Skeletal muscle tissue (tissue), 4 donors: ENCODE results near the gene NPIPA7. TPM values are rescaled to one million over a fixed set of nuclear protein-coding genes. Genes with fewer than 3 reads are reported as not detected.
"Not testable (repeated sequence)": the region's sequence is repeated elsewhere in the genome, so short reads cannot be mapped to it uniquely, and the experiment has no call there.

Source experiments
- H3K27ac ChIP-seq: one replicate; pipeline ENCODE4 v1.7.0; 2013; ENCODE audit warnings: mild to moderate bottlenecking, low read depth, low read length, inconsistent platforms
- H3K27me3 ChIP-seq, 3 donors: one replicate each; pipeline ENCODE4 v1.7.0; 2013; ENCODE audit warnings: low read length in 3 of 3; ENCODE audit not compliant: control insufficient read depth in 3 of 3, insufficient read depth in 3 of 3
- H3K36me3 ChIP-seq, 3 donors: one replicate each; pipeline ENCODE4 v1.7.0; 2013; ENCODE audit warnings: low read length in 3 of 3; ENCODE audit not compliant: control insufficient read depth in 3 of 3, insufficient read depth in 3 of 3
- H3K4me1 ChIP-seq, 3 donors: one replicate each; pipeline ENCODE4 v1.7.0; 2013; ENCODE audit warnings: low read length in 3 of 3, mild to moderate bottlenecking in 3 of 3; ENCODE audit not compliant: control insufficient read depth in 3 of 3, insufficient read depth in 3 of 3
- H3K4me3 ChIP-seq, 3 donors: one replicate each; pipeline ENCODE4 v1.7.0; 2013; ENCODE audit warnings: low read length in 3 of 3
- H3K9ac ChIP-seq, 3 donors: one replicate each; pipeline ENCODE4 v1.7.0; 2013; ENCODE audit warnings: low read length in 3 of 3, mild to moderate bottlenecking in 3 of 3, moderate library complexity in 2 of 3, low read depth in 1 of 3
- H3K9me3 ChIP-seq, 3 donors: one replicate each; pipeline ENCODE4 v1.7.0; 2013; ENCODE audit warnings: low read length in 3 of 3; ENCODE audit not compliant: control insufficient read depth in 3 of 3
- total RNA-seq: library from RNA; depleted of rRNA; stranded (reverse); fragments of >200 nt; gene quantifications from one replicate; pipeline ENCODE4 v1.2.3, GENCODE V29; 2014
- donor health status: Osteomylitis.

NPIPA7 gene
- total RNA-seq, 1 donor from 2014 or later = 2.1 TPM

DNA sequence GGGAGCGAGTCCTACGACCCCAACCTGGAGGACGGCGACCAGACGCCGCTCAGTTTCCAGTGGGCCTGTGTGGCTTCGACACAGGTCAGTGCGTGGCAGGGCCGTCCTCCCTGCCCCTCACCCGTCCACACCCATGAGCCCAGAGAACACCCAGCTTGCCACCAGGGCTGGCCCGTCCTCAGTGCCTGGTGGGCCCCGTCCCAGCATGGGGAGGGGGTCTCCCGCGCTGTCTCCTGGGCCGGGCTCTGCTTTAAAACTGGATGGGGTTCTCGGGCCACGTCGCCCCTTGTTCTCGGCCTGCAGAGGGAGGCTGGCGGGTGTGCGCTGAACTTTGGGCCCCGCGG, 11.7 kb upstream of the NPIPA7 start:
- H3K27ac ChIP-seq, H3K27me3 ChIP-seq, H3K4me3 ChIP-seq, H3K9ac ChIP-seq, H3K4me1 ChIP-seq, H3K9me3 ChIP-seq, H3K36me3 ChIP-seq: not testable (repeated sequence)

DNA sequence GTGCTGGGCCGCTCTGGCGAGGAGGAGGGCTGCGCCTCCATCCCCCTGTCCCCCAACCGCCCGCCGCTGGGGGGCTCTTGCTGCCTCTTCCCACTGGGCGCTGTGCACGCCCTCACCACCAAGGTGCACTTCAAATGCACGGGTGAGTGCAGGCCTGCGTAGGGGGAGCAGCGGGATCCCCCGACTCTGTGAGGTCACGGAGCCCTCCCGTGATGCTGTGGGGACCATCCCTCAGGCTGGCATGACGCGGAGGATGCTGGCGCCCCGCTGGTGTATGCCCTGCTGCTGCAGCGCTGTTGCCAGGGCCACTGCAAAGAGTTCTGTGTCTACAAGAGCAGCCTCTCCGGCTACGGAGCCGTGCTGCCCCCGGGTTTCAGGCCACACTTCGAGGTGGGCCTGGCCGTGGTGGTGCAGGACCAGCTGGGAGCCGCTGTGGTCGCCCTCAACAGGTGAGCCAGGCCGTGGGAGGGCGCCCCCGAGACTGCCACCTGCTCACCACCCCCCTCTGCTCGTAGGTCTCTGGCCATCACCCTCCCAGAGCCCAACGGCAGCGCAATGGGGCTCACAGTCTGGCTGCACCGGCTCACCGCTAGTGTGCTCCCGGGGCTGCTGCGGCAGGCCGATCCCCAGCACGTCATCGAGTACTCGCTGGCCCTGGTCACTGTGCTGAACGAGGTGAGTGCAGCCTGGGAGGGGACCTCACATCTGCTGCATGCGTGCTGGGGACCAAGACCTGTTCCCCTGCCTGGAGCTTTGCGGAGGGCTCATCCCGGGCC, 9.7 kb upstream of the NPIPA7 start:
- H3K4me1 ChIP-seq, H3K27me3 ChIP-seq, H3K9ac ChIP-seq, H3K4me3 ChIP-seq, H3K27ac ChIP-seq, H3K9me3 ChIP-seq, H3K36me3 ChIP-seq: not testable (repeated sequence)

DNA sequence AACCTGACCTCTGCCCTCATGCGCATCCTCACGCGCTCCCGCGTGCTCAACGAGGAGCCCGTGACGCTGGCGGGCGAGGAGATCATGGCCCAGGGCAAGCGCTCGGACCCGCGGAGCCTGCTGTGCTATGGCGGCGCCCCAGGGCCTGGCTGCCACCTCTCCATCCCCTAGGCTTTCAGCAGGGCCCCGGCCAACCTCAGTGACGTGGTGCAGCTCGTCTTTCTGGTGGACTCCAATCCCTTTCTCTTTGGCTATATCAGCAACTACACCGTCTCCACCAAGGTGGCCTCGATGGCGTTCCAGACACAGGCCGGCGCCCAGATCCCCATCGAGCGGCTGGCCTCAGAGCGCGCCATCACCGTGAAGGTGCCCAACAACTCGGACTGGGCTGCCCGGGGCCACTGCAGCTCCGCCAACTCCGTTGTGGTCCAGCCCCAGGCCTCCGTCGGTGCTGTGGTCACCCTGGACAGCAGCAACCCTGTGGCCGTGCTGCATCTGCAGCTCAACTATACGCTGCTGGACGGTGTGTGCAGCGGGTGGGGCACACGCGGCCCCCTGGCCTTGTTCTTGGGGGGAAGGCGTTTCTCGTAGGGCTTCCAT, 7.7 kb upstream of the NPIPA7 start:
- not testable (repeated sequence) for H3K4me1 ChIP-seq, H3K27ac ChIP-seq, H3K4me3 ChIP-seq, H3K27me3 ChIP-seq, H3K9ac ChIP-seq, H3K36me3 ChIP-seq, H3K9me3 ChIP-seq

DNA sequence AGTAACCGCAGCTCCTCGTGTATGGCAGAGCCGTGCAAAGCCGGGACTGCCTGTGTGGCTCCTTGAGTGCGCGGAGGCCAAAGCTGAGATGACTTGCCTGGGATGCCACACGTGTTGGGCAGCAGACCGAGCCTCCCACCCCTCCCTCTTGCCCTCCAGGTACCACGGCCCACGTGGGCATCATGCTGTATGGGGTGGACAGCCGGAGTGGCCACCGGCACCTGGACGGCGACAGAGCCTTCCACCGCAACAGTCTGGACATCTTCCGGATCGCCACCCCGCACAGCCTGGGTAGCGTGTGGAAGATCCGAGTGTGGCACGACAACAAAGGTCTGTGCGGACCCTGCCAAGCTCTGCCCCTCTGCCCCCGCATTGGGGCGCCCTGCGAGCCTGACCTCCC, 4.7 kb upstream of the NPIPA7 start:
- not testable (repeated sequence) for H3K27ac ChIP-seq, H3K36me3 ChIP-seq, H3K9ac ChIP-seq, H3K27me3 ChIP-seq, H3K9me3 ChIP-seq, H3K4me1 ChIP-seq, H3K4me3 ChIP-seq

DNA sequence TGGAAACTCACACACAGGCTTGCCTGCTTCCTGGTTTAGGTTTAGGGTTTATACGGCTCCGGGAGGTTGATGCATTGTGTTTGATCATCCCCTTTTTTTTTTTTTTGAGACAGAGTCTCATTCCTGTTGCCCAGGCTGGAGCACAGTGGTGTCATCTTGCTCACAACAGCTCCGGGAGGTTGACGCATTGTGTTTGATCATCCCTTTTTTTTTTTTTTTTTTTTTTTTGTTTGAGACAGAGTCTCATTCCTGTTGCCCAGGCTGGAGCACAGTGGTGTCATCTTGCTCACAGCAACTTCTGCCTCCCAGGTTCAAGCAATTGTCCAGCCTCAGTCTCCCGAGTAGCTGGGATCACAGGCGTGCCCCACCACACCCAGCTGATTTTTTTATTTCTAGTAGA, 20.7 kb downstream of the NPIPA7 start:
- not testable (repeated sequence) for H3K4me3 ChIP-seq, H3K36me3 ChIP-seq, H3K27me3 ChIP-seq, H3K4me1 ChIP-seq, H3K27ac ChIP-seq, H3K9ac ChIP-seq, H3K9me3 ChIP-seq

DNA sequence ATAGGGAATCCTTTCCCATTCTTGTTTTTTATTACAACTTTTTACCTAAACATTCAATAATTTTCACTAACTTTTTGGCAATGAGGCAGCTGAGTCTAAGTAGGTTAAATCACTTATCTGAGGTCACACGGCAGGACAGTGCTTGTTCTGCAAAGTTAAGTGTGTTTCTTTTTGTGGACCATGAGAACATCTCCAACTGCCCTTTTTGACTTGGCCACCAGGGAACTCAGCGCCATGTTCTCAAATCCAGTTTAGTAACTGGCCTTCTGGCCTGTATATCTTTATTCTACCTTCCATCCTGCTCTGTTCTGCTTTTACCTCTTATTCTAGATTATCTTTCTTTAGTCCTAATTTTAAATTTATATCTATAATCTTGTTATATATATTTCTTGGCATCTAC, 23.4 kb downstream of the NPIPA7 start:
- not testable (repeated sequence) for H3K9me3 ChIP-seq, H3K36me3 ChIP-seq, H3K4me3 ChIP-seq, H3K27ac ChIP-seq, H3K4me1 ChIP-seq, H3K9ac ChIP-seq, H3K27me3 ChIP-seq

DNA sequence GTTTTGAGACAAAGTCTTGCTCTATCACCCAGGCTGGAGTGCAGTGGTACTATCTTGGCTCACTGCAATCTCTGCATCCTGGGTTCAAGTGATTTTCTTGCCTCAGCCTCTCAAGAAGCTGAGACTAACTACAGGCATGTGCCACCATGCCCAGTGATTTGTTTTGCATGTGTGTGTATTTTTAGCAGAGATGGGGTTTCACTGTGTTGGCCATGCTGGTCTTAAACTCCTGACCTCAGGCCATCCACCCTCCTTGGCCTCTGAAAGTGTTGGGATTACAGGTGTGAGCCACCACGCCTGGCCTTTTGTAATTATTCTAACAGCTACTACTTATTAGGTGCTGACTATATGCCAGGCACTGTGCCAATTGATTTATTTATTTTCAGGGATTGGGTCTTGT, 25.3 kb downstream of the NPIPA7 start:
- not testable (repeated sequence) for H3K36me3 ChIP-seq, H3K27ac ChIP-seq, H3K9ac ChIP-seq, H3K4me3 ChIP-seq, H3K4me1 ChIP-seq, H3K9me3 ChIP-seq, H3K27me3 ChIP-seq

DNA sequence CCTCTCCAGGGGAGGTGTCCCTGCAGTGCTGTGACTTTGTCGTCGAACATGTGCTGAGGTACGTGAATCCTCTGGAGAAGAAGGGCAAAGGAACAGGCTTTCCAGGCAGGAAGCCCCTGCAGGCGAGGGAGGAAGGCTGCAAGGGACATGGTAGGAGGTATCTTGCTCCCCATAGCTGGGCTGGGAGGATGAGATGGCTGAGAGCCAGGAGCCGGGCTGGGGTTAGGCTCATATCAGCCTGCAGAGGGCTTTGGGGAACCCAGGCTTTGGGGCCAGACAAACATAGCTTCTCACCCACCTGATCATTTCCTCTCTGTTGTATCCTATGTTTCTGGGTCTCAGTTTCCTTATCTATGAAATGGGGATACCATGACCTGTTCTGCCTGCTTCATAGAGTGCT, 26.5 kb downstream of the NPIPA7 start:
- not testable (repeated sequence) for H3K27me3 ChIP-seq, H3K27ac ChIP-seq, H3K4me1 ChIP-seq, H3K36me3 ChIP-seq, H3K4me3 ChIP-seq, H3K9me3 ChIP-seq, H3K9ac ChIP-seq

DNA sequence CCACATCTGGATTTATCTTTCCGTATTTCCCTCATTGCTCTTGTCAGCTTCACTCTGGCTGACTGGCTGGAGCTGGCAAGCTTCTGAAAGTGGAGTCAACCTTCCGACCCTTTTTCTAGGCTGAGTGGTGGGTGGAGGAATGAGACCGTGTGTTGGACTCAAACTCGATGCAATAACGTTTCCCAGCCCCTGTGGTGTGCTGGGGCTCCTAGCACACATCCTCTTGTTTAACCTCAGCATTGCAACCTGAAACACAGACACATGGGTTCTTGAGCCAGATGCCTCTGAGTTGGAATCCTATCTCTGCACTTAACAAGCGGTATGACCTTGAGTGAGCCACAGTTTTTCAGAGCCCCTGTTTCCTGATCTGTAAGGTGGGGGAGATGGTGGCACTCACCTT, 29.5 kb downstream of the NPIPA7 start:
- not testable (repeated sequence) for H3K4me3 ChIP-seq, H3K9ac ChIP-seq, H3K36me3 ChIP-seq, H3K27me3 ChIP-seq, H3K4me1 ChIP-seq, H3K27ac ChIP-seq, H3K9me3 ChIP-seq

DNA sequence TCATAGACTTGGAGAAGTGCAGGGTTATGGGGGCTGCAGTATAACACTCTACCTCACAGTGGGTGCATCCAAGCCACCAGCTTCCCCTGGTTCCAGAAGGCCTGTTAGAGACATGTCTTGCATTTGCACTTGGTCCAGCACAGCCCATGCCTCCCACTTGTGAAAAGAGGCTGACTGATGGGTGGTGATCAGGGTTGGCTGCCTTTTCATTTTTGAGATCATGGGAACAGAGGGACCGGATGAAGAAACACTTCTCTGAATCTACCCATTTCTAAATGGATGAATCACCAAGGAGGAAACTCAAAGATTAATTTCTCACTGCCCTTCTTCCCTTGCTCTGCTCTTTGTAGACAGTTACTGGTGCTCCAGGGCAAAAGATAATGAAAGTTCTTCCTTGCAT, 34.8 kb downstream of the NPIPA7 start:
- H3K27ac ChIP-seq, H3K4me1 ChIP-seq: not testable (repeated sequence)

DNA sequence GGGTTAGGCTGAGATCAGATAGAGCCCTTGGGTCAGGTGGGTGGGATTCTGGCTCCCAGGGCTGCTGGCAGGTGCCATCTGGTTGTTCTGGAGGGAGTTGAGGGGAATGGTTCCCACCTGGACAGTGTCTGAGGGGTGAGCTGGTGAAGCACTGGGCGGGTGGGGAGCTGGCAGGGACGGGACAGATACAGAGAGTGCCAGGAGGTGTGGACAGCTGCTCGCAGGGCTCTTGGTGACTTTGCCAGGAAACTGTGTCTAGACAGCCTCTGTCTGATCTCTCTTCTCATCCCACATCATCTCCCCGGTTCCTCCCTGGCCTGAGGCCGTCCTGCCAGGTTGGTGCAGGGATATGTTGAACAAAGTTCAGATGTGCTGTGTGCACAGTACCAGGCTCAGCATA, 38.1 kb downstream of the NPIPA7 start:
- not testable (repeated sequence) for H3K9ac ChIP-seq, H3K4me1 ChIP-seq, H3K9me3 ChIP-seq, H3K4me3 ChIP-seq, H3K27me3 ChIP-seq, H3K27ac ChIP-seq, H3K36me3 ChIP-seq

More for the DNA sequence above, 34.8 kb downstream of the NPIPA7 start:
- not testable (repeated sequence) for H3K27me3 ChIP-seq, H3K4me3 ChIP-seq, H3K9me3 ChIP-seq, H3K36me3 ChIP-seq, H3K9ac ChIP-seq
